Testis (tissue), 5 donors: Measurements from ENCODE around the gene BLOC1S6. TPM values are rescaled to one million over a fixed set of nuclear protein-coding genes. Genes with fewer than 3 reads are reported as not detected.

ENCODE experiments used
- DNase-seq: peaks from one replicate; pipeline ENCODE4 v3.0.0-alpha.2; 2019
- H3K27ac ChIP-seq, 2 donors: fragments of 200-600 bp; sonication (generic); one replicate each; pipeline ENCODE4 v1.5.1; 2019
- H3K27me3 ChIP-seq: fragments of 200-600 bp; sonication (generic); one replicate; pipeline ENCODE4 v1.5.1; 2019
- H3K36me3 ChIP-seq: fragments of 200-600 bp; sonication (generic); one replicate; pipeline ENCODE4 v1.5.1; 2017; ENCODE audit warnings: low read depth; ENCODE audit errors: missing control alignments
- H3K4me1 ChIP-seq: fragments of 200-600 bp; sonication (generic); one replicate; pipeline ENCODE4 v1.5.1; 2019
- H3K4me3 ChIP-seq, 2 donors: fragments of 200-600 bp; sonication (generic); one replicate each; pipeline ENCODE4 v1.5.1; 2017 to 2019
- H3K9me3 ChIP-seq: fragments of 200-600 bp; sonication (generic); one replicate; pipeline ENCODE4 v1.5.1; 2017
- CTCF ChIP-seq, 3 experiments: fragments of 450-650 bp in 2 of 3; fragments of 200-600 bp in 1 of 3; sonication (generic) in 1 of 3; IDR thresholded peaks; one replicate each; pipeline ENCODE4 v1.5.1; 2016 to 2019; ENCODE audit warnings: antibody characterized with exemption in 3 of 3, mild to moderate bottlenecking in 2 of 3, moderate library complexity in 1 of 3
- POLR2A ChIP-seq: fragments of 450-650 bp; IDR thresholded peaks from one replicate; pipeline ENCODE4 v1.6.1; 2017; ENCODE audit warnings: antibody characterized with exemption, mild to moderate bottlenecking, moderate library complexity
- WGBS, 2 donors: methylation state at CpG; one replicate each; pipeline ENCODE4 v1.1.5; 2018; 5-methylcytosine and 5-hydroxymethylcytosine counted together
- intact Hi-C: fragments of 100-400 bp; cut with DNase I; formaldehyde crosslinking; loops from one replicate; pipeline ENCODE4 v1.15.1; 2023; ENCODE audit warnings: low total_unique reads
- long read RNA-seq, 2 donors: transcript quantifications; one replicate each; lab custom pipeline, GENCODE V29; 2026
- polyA plus RNA-seq: library from polyadenylated mRNA; stranded (reverse); fragments of 350-450 nt; fragmentation: Illumina TruSeq; extraction: RNeasy Lipid Tissue Mini Kit (QIAGEN cat#74804); gene quantifications from one replicate; pipeline ENCODE4 v1.2.3, GENCODE V29; 2014; ENCODE audit warnings: low read depth, low replicate concordance; ENCODE audit not compliant: insufficient read depth
- total RNA-seq, 2 donors: library from RNA; depleted of rRNA; stranded (reverse); fragments of >200 nt; gene quantifications; one replicate each; pipeline ENCODE4 v1.2.3, GENCODE V29; 2016

The BLOC1S6 gene
- total RNA-seq, result 10 to 100 TPM; 45.3 to 49.7 TPM
- 29.1 TPM for polyA plus RNA-seq
- long read RNA-seq, donor 1, full-length matches to known transcripts, result 9 of 9 reads
- long read RNA-seq, donor 1, partial matches to known transcripts, result 0 of 9 reads
- long read RNA-seq, donor 1, other reads (novel, unspliced or antisense), result 0 of 9 reads
- long read RNA-seq, donor 2, full-length matches to known transcripts, result 3 of 3 reads
- long read RNA-seq, donor 2, partial matches to known transcripts, result 0 of 3 reads
- long read RNA-seq, donor 2, other reads (novel, unspliced or antisense), result 0 of 3 reads

- peak; percentile 93 for DNase-seq
- H3K27ac ChIP-seq, result peak within 1 kb of the TSS; percentile 100
- WGBS, 2 donors, result 0% methylated on average over 47 to 62 of the region's 62 CpGs
- peak within 1 kb of the TSS; percentile 96 to 99 for H3K4me3 ChIP-seq
- peaks cover 27% of the 10 kb centered on the region for H3K4me1 ChIP-seq
- no peaks in the 10 kb centered on the region for H3K36me3 ChIP-seq
- TF ChIP-seq POLR2A, result peak; percentile 48
- TF ChIP-seq CTCF (IDR thresholded peaks at IDR 0.05), result peak in 1 of 3 experiments; percentile 10
- intact Hi-C loops, result no loop called here
- H3K27me3 ChIP-seq, result no peaks in the 10 kb centered on the region
- H3K9me3 ChIP-seq, result no peaks in the 10 kb centered on the region
Measured at GRCh38 chr15:45587095-45587862, at the start of gene BLOC1S6. Gene BLOC1S6, plus strand, starts transcription at chr15:45587379. Its CDS starts 65 bp downstream, at chr15:45587444.

DNA sequence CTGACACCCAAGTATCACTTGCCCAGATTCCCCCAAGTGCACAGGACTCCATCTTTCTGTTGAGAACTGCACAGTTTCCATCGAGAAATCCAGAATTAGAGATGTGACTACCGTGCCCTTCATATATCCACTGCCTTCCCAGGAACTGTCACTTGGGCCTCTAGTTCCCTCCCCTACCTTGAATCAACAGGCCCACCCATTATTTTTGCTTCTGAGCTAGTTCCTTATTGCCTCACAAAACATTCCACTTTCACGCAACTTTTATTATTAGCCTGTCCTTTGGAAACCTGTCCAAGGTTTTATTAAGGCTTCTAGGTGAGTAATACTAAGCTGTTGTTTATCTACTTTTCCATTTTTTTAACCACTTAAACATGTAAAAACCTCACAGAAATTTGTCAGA lies 47.5 kb upstream of the BLOC1S6 start:
- peaks cover 13% of the 10 kb centered on the region for H3K4me1 ChIP-seq
- DNase-seq, result no peak
- no peak for TF ChIP-seq POLR2A
- TF ChIP-seq CTCF (IDR thresholded peaks at IDR 0.05), result no peak
- H3K4me3 ChIP-seq, result no peak overlapping the region
- H3K27ac ChIP-seq, result no peak overlapping the region
- WGBS, 2 donors, result 89 to 92% methylated on average over 3 of the region's 3 CpGs
- intact Hi-C loops, result no loop called here
- no peaks in the 10 kb centered on the region for H3K36me3 ChIP-seq
- no peaks in the 10 kb centered on the region for H3K9me3 ChIP-seq
- no peaks in the 10 kb centered on the region for H3K27me3 ChIP-seq

DNA sequence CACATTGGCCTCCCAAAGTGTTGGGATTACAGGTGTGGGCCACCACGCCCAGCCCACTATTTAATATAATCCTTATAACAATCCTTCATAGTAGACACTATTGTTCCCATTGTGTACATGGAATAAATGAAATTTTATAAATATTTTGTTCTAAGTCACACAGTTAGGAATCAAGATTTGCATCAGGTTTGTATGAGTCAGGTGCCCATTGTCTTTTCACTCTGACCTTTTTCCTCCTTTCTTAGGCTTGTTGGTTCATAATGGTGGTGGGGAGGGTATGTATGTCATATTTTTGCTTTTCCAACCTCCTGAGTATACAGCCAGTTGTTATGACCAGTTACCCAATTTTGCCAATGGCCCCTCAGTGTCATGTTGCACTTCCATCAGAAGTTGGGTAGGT lies 46.6 kb upstream of the BLOC1S6 start:
- TF ChIP-seq POLR2A (no peak), CTCF (IDR thresholded peaks at IDR 0.05) (no peak)
- no peaks in the 10 kb centered on the region for H3K27me3 ChIP-seq
- no peaks in the 10 kb centered on the region for H3K9me3 ChIP-seq
- peaks cover 12% of the 10 kb centered on the region for H3K4me1 ChIP-seq
- DNase-seq, result no peak
- H3K27ac ChIP-seq, result no peak overlapping the region
- 83 to 97% methylated on average over 1 of the region's 1 CpG for WGBS, 2 donors
- intact Hi-C loops, result no loop called here
- H3K4me3 ChIP-seq, result no peak overlapping the region
- H3K36me3 ChIP-seq, result no peaks in the 10 kb centered on the region

DNA sequence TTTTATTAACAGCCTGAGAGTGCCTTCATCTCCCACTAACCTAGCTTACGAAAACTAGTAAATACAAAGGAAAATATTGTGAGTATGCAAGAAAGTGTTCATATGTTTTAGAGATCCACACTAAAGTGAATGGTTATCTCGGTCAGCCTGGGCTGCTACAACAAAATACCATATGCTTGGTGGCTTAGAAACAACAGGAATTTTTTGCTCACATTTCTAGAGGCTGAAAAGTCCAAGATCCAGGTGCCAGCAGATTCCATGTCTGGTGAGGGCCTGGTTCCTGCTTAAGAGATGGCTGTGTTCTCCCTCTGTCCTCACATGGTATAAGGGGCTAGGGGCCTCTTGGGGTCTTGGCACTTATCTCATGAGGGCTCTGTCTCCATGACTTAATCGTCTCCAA lies 44.1 kb upstream of the BLOC1S6 start:
- Histone ChIP-seq H3K4me3 (no peak overlapping the region), H3K27ac (no peak overlapping the region), H3K4me1 (no peaks in the 10 kb centered on the region), H3K27me3 (no peaks in the 10 kb centered on the region), H3K36me3 (no peaks in the 10 kb centered on the region), H3K9me3 (no peaks in the 10 kb centered on the region)
- 86 to 89% methylated on average over 3 of the region's 3 CpGs for WGBS, 2 donors
- DNase-seq, result no peak
- TF ChIP-seq POLR2A (no peak), CTCF (IDR thresholded peaks at IDR 0.05) (no peak)
- intact Hi-C loops, result no loop called here
